Inflammatory macrophage (primary cell): ENCODE results near the gene SBK2.

Experiments
- DNase-seq, 2 donors: peaks; one replicate each; pipeline ENCODE4 v3.0.0-alpha.2; 2020 to 2022

Gene SBK2

GRCh38 chr19:55554302-55554701, 17.4 kb upstream of the SBK2 start:
- DNase-seq, result no peak

DNA sequence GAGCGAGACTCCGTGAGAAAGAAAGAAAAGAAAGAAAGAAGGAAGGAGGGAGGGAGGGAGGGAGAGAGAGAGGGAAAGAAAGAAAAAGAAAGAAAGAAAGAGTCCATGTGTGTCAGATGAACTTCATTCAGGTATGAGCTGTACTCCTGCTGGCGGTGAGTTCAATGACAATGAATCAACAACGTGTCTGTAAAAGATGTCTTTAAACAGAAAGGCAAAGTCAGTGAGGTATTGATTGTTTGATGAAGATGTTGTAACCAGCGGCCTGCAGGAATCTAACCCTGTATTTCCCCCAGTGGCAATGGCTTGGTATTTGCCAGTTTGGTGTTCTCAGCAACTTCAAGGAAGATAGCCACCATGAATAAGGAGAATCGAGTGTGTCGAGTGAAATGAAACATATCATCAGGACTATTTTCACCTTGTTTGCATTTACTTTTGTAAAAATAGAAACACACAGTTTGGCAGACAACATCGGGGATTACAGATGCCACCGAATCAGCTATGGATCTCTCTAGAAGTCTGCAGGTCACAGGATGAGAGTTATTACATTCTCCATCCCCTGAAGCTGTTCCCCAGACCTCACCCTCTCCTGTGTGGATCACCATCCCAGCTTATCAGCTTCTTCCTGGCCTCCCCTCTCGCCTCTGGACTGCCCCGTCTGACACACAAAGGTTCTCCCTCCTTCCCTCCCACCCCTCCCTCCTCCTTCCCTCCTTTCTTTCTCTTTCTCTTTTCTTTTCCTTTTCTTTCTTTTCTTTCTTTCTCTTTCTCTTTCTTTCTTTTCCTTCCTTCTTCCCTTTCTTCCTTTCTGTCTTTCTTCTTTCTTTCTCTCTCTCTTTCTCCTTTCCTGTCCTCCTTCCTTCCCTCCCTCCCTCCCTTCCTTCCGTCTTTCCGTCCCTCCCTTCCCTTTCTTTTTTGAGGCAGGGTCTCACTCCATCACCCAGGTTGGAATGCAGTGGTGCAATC, 16.6 kb upstream of the SBK2 start:
- no peak for DNase-seq

GRCh38 chr19:55552620-55553019, 15.7 kb upstream of the SBK2 start:
- DNase-seq, result no peak

DNA sequence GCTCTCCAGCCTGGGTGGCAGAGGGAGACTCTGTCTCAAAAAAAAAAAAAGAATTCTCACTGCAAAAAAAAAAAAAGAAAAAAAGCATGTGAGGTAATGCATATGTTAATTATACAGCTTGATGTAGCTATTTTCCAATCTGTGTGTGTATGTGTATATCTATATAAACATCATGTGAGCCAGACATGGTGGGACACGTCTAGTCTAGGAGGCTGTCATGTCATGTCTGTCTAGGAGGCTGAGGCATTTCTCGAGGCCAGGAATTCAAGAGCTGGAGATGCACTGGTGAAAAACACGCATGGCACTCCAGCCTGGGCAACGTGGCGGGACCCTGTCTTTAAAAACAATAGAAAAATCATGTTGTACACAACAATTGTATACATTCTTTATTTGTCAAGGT, 15.3 kb upstream of the SBK2 start:
- no peak for DNase-seq

DNA sequence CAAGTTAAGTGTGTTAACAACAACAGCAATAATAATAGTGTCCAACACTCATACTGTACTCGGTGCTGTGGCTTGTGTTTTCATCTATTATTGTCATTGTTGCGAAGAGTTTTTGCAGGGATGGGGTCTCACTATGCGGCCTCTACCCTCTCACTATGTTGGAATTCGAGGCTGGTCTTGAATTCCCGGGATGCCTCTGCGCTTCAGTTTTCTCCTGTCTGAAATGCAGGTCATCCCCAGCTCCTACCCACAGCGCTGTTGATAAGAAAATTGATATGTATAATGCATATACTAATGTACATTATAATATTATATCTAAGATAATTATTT, 13.4 kb upstream of the SBK2 start:
- DNase-seq, result no peak

DNA sequence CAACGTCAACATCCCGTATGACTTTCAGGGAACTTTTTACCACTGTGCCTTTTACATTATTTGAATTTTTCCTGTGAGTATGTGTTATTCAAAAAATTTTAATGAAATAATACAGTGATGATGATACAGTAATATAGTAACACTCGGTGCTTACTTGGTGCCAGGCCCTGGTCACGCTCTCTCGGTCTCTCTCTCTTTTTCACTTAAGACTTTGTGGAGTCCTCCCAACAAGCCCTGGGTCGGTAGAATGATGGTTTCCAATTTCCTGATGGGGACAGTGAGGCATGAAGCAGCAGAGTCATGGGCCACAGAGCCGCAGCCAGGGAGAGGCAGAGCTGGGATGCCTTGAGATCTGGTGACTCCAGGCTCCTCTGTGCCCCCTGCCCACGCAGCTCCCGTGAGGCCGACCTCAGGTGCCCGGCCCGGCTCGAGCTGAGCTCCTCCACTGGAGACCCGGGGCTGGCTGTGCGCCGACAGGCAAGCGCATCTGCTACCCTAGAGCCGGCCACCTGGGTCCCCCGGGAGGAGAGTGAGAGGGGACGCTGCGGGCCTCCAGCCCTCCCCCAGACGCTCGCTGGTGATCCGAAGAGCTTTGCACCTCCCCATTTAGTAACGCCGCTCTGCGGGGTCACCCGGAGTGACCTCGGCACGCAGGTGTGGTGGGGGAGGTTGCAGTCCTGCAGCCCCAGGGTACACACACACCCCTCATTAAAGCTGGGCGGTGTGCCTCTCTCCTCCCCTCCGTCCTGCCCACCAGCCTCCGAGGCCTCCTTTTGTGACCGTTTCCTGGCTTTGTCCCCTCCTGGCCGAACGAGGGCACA, 12.8 kb upstream of the SBK2 start:
- no peak for DNase-seq

DNA sequence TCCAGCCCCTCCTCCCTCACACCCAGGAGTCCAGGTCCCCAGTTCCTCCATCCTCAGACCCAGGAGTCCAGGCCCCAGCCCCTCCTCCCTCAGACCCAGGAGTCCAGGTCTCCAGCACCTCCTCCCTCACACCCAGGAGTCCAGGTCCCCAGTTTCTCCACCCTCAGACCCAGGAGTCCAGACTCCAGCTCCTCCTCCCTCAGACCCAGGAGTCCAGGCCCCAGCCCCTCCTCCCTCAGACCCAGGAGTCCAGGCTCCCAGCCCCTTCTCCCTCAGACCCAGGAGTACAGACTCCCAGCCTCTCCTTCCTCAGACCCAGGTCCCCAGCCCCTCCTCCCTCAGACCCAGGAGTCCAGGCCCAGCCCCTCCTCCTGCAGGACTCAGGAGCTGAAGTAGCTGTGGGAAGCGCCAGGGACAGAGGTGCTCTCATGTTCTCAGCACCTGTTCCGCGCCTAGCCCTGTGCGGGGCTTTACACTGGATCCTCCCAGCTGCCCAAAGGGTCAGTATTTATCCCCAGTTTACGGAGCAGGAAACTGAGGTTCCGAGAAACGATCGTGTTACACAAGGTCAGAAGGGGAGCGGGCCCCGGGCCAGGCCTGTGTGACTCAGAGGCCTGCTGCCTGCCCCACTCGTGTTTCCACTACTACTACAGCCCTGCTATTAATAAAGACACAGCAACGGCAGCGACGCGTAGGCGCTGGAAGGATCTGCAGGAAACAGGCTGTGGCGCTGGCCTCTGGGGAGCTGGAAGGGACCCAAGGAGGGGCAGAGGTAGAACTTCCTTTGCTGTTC, 10.1 kb upstream of the SBK2 start:
- peak; percentile 95 to 98 for DNase-seq

DNA sequence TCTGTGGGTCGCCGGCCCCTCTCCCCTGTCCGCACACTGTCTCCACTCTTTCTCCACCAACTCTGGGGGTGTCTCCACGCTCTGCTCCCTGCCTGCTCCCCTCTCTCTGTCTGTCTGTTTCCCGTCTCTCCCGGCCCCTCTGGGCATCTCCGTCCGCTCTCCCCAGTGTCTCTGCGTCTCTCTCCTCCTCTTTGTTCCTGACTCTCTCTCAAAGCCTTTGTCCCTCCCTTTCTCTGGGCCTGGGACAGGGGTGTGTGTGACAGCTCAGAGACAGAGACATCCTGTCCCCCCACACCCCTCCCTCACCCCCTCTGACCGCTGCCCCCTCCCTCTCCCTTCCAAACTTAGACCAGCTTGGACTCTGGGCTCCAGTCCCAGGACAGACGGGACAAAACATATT, 9.1 kb upstream of the SBK2 start:
- DNase-seq, result no peak

DNA sequence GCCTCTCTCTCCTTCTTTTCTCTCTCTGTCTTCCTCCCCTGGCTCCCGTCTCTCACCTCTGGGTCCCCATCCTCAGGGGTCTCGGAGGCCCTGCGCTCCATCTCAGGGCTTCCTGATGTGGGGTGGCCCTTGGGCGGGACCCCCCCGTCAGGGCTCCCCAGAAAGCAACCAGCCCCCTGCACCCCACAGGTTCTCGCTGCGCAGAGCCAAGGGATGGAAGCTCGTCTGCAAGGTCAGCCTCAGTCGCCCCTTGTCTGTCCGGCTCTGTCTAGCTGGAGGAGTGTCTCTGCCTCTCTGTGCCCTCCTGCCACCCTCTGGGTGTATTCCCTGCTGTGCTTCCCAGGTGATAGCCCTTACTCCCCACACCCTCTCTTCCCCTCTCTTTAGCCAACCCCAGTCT, 8.5 kb upstream of the SBK2 start, which contains the start of gene SBK3:
Gene SBK3 (minus strand): TSS at position 101 of the 400 bp plus-strand sequence. CDS start 0 bp downstream, at position 101.
- no peak for DNase-seq

- no peak for DNase-seq
Measured at GRCh38 chr19:55544776-55545439, 8.0 kb upstream of the SBK2 start.

DNA sequence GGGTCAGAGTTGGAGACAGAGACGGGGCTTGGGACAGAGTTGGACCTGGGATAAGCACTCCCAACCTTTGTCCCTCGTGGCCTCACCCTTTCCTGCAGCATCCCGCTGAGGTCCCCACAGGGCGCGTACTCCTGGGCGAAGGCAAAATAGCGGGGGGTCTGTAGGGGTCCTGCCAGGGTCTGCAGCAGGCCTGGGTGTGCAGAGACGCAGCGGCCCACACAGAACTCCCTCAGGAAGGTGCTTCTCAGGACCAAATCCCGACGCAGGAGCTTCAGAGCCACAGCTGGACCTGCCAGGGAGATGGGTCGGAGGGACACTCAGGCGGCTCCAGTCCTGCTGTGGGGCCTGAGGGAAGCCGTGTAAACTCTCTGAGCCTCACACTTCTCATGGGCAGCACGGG, 7.1 kb upstream of the SBK2 start:
- no peak for DNase-seq

- no peak for DNase-seq
Measured at GRCh38 chr19:55543567-55543966, 6.6 kb upstream of the SBK2 start.

GRCh38 chr19:55542292-55542855, 5.4 kb upstream of the SBK2 start:
- no peak for DNase-seq

GRCh38 chr19:55541091-55541490, 4.2 kb upstream of the SBK2 start:
- no peak for DNase-seq

GRCh38 chr19:55540619-55541018, 3.7 kb upstream of the SBK2 start:
- DNase-seq, result no peak

DNA sequence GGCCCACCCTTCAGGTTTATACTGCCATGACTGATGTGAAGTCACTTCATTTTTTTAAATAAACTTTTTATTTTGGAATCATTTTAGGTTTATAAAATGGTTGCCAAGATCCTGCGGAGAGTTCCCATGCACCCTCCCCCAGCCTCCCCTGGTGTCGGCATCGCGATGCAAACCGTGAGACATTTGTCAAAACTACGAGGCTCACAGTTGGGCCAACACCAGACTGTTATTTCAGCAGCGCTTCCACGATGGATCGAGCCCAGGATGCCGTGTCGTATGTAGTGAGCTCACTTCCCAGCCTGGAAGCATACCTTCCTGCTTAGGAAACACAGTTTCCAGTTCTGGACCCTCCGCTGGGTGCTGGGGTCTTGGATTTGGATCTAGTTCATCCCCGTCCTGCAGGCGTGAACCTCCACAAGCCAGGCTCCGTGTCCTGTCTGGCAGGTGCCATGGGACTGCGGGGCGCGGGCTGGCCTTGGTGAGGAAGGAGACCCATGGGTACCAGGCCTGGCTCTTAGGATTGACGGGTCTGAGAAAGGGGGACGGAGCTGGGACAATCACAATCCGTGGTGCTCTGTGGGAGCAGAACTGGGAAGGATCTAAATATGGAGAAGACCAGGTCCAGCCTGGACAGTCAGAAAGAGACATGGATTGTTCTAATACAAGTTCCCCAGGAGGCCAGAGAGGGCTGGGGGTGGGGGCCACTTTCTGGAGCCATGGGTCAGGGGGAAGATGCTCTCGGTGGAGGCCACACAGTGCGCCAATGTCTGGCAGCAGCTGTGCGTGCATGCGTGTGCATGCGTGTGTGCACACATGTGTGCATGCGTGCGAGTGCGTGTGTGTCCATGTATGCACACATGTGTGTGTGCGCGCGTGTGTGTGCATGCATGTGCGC, 2.4 kb upstream of the SBK2 start:
- DNase-seq, result no peak

- no peak for DNase-seq
Measured at GRCh38 chr19:55538132-55538531, 1.2 kb upstream of the SBK2 start.

DNA sequence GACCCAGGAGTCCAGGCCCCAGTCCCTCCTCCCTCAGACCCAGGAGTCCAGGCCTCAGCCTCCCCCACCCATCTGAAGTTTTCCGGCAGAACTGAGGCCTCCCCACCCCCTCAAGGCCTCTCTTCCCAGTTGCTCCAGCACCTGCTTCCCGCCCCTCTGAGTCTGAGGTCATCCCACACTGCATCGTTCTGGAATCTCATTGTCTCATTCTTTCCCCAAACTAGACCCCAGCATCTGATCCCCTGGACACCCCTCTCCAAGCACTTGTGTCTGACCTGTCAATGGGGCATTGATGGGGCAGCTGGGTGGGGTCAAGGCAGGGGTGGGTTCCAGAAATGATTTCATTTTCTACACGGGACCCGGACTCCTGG, 793 bp upstream of the SBK2 start:
- DNase-seq, result no peak

GRCh38 chr19:55536366-55536765, 567 bp downstream of the SBK2 start:
- no peak for DNase-seq

DNA sequence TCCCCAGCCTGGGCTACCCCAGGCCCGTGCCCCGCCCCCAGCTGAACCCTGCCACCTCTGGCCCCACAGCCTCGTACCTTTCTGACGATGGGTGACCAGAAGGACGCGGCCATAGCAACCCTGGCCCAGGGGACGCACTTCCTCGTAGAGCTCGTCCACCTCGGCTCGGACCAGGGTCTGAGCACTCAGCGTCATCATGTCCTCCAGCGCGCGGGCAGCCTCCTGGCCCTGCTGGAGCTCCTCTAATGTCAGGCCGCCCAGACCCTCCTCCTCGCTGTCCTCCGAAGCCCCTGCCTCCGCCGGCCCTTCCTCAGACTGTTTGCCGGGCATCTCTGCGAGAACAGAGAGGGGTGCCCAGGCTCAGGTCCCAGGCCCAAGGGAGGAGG, 975 bp downstream of the SBK2 start:
- no peak for DNase-seq
